ENCODE data around the gene KRTAP20-3. TPM values are rescaled to one million over a fixed set of nuclear protein-coding genes. Genes with fewer than 3 reads are reported as not detected.

Gene KRTAP20-3
- total and polyA plus RNA-seq, 10 donors, result not detected

- H3K4me1 ChIP-seq, result no peaks in the 10 kb centered on the region
- DNase-seq, result no peak
- no peak overlapping the region for H3K4me3 ChIP-seq
- TF ChIP-seq POLR2AphosphoS5 (IDR thresholded peaks at IDR 0.05), result no peak
- no peak for TF ChIP-seq CTCF (IDR thresholded peaks at IDR 0.05 in 8 of 11, conservative IDR thresholded peaks at IDR 0.05 in 3 of 11)
- TF ChIP-seq POLR2A (IDR thresholded peaks at IDR 0.05), result no peak
- H3K36me3 ChIP-seq, result no peaks in the 10 kb centered on the region
- H3K27me3 ChIP-seq (replicated peaks in 1 of 7), result no peaks in the 10 kb centered on the region
- peaks cover 0 to 3% (median 0%) of the 10 kb centered on the region in 8 donors for H3K9me3 ChIP-seq
- 32 to 64% (median 45%) methylated on average over 1 of the region's 1 CpG for WGBS, 5 donors
- intact Hi-C loops (cut with DNase I; ENCODE audit: low total_unique reads), result no loop called here
- H3K27ac ChIP-seq, result no peak overlapping the region
Measured at GRCh38 chr21:30680586-30680985, 37.9 kb downstream of the KRTAP20-3 start.

- no peak for TF ChIP-seq POLR2AphosphoS5 (IDR thresholded peaks at IDR 0.05)
- no peak for TF ChIP-seq POLR2A (IDR thresholded peaks at IDR 0.05)
- TF ChIP-seq CTCF (IDR thresholded peaks at IDR 0.05 in 8 of 11, conservative IDR thresholded peaks at IDR 0.05 in 3 of 11), result no peak
- no peaks in the 10 kb centered on the region for H3K27me3 ChIP-seq (replicated peaks in 1 of 7)
- intact Hi-C loops (cut with DNase I; ENCODE audit: low total_unique reads), result no loop called here
Measured at GRCh38 chr21:30684506-30684905, 41.8 kb downstream of the KRTAP20-3 start.

GRCh38 chr21:30689822-30690221 is 47.2 kb downstream of the KRTAP20-3 start:
- Histone ChIP-seq H3K4me1 (no peaks in the 10 kb centered on the region), H3K27me3 (replicated peaks in 1 of 7) (no peaks in the 10 kb centered on the region), H3K36me3 (no peaks in the 10 kb centered on the region), H3K4me3 (no peak overlapping the region), H3K9me3 (peaks cover 0 to 37% (median 7%) of the 10 kb centered on the region in 8 donors), H3K27ac (no peak overlapping the region)
- intact Hi-C loops (cut with DNase I; ENCODE audit: low total_unique reads), result no loop called here
- no peak for DNase-seq
- TF ChIP-seq POLR2AphosphoS5 (IDR thresholded peaks at IDR 0.05) (no peak), CTCF (IDR thresholded peaks at IDR 0.05 in 8 of 11, conservative IDR thresholded peaks at IDR 0.05 in 3 of 11) (no peak), POLR2A (IDR thresholded peaks at IDR 0.05) (no peak)
- 61 to 68% (median 62%) methylated on average over 7 of the region's 7 CpGs for WGBS, 5 donors

More at GRCh38 chr21:30684506-30684905, 41.8 kb downstream of the KRTAP20-3 start:
- no peak for DNase-seq
- no peaks in the 10 kb centered on the region for H3K4me1 ChIP-seq
- H3K4me3 ChIP-seq, result no peak overlapping the region
- no peak overlapping the region for H3K27ac ChIP-seq
- WGBS, 5 donors, result 75 to 87% (median 77%) methylated on average over 6 of the region's 6 CpGs
- H3K36me3 ChIP-seq, result no peaks in the 10 kb centered on the region
- H3K9me3 ChIP-seq, result peaks cover 0 to 10% (median 0%) of the 10 kb centered on the region in 8 donors

Small RNAs within 50 kb of the gene (small RNA-seq; reads per million reads assigned to genes)
- gene KRTAP20-1 (0 reads per million in 4 donors), gene KRTAP20-3 (0 reads per million in 4 donors), gene KRTAP20-4 (0 reads per million in 4 donors), gene KRTAP22-1 (0 reads per million in 4 donors)

Other genes with a start within 250 kb of the KRTAP20-3 start
- not detected for gene KRTAP13-1, start 246.8 kb upstream of the KRTAP20-3 start, total RNA-seq
- not detected for gene KRTAP13-1, start 246.8 kb upstream of the KRTAP20-3 start, polyA plus RNA-seq
- not detected for gene KRTAP13-3, start 216.9 kb upstream of the KRTAP20-3 start, total RNA-seq
- gene KRTAP13-3, start 216.9 kb upstream of the KRTAP20-3 start, polyA plus RNA-seq, result not detected
- gene KRTAP13-4, start 212.6 kb upstream of the KRTAP20-3 start, total RNA-seq, result not detected
- not detected for gene KRTAP13-4, start 212.6 kb upstream of the KRTAP20-3 start, polyA plus RNA-seq
- gene KRTAP15-1, start 202.6 kb upstream of the KRTAP20-3 start, total RNA-seq, result not detected
- not detected for gene KRTAP15-1, start 202.6 kb upstream of the KRTAP20-3 start, polyA plus RNA-seq
- not detected for gene KRTAP19-1, start 162.5 kb upstream of the KRTAP20-3 start, total RNA-seq
- not detected for gene KRTAP19-1, start 162.5 kb upstream of the KRTAP20-3 start, polyA plus RNA-seq
- not detected for gene KRTAP19-2, start 155.4 kb upstream of the KRTAP20-3 start, total RNA-seq
- not detected for gene KRTAP19-2, start 155.4 kb upstream of the KRTAP20-3 start, polyA plus RNA-seq
- gene KRTAP19-3, start 150.9 kb upstream of the KRTAP20-3 start, total RNA-seq, result not detected
- gene KRTAP19-3, start 150.9 kb upstream of the KRTAP20-3 start, polyA plus RNA-seq, result not detected
- gene KRTAP19-4, start 145.7 kb upstream of the KRTAP20-3 start, total RNA-seq, result not detected
- not detected for gene KRTAP19-4, start 145.7 kb upstream of the KRTAP20-3 start, polyA plus RNA-seq
- not detected for gene KRTAP19-5, start 140.7 kb upstream of the KRTAP20-3 start, total RNA-seq
- not detected for gene KRTAP19-5, start 140.7 kb upstream of the KRTAP20-3 start, polyA plus RNA-seq
- not detected for gene KRTAP19-6, start 101.0 kb upstream of the KRTAP20-3 start, total RNA-seq
- not detected for gene KRTAP19-6, start 101.0 kb upstream of the KRTAP20-3 start, polyA plus RNA-seq
- not detected for gene KRTAP19-7, start 81.5 kb upstream of the KRTAP20-3 start, total RNA-seq
- not detected for gene KRTAP19-7, start 81.5 kb upstream of the KRTAP20-3 start, polyA plus RNA-seq
- gene KRTAP22-2, start 52.5 kb upstream of the KRTAP20-3 start, total RNA-seq, result not detected
- gene KRTAP22-2, start 52.5 kb upstream of the KRTAP20-3 start, polyA plus RNA-seq, result not detected
- gene KRTAP6-3, start 50.4 kb upstream of the KRTAP20-3 start, total RNA-seq, result not detected
- not detected for gene KRTAP6-3, start 50.4 kb upstream of the KRTAP20-3 start, polyA plus RNA-seq
- not detected for gene KRTAP6-2, start 44.0 kb upstream of the KRTAP20-3 start, total RNA-seq
- not detected for gene KRTAP6-2, start 44.0 kb upstream of the KRTAP20-3 start, polyA plus RNA-seq
- not detected for gene KRTAP22-1, start 41.8 kb upstream of the KRTAP20-3 start, total RNA-seq
- not detected for gene KRTAP22-1, start 41.8 kb upstream of the KRTAP20-3 start, polyA plus RNA-seq
- gene KRTAP6-1, start 28.9 kb upstream of the KRTAP20-3 start, total RNA-seq, result not detected
- gene KRTAP6-1, start 28.9 kb upstream of the KRTAP20-3 start, polyA plus RNA-seq, result not detected
- gene KRTAP20-1, start 26.4 kb upstream of the KRTAP20-3 start, total RNA-seq, result not detected
- not detected for gene KRTAP20-1, start 26.4 kb upstream of the KRTAP20-3 start, polyA plus RNA-seq
- gene KRTAP20-4, start 22.2 kb upstream of the KRTAP20-3 start, total RNA-seq, result not detected
- not detected for gene KRTAP20-4, start 22.2 kb upstream of the KRTAP20-3 start, polyA plus RNA-seq
- not detected for gene KRTAP20-2, start 7.7 kb upstream of the KRTAP20-3 start, total RNA-seq
- not detected for gene KRTAP20-2, start 7.7 kb upstream of the KRTAP20-3 start, polyA plus RNA-seq
- not detected for gene KRTAP21-3, start 75.9 kb downstream of the KRTAP20-3 start, total RNA-seq
- gene KRTAP21-3, start 75.9 kb downstream of the KRTAP20-3 start, polyA plus RNA-seq, result not detected
- gene KRTAP21-2, start 104.4 kb downstream of the KRTAP20-3 start, total RNA-seq, result not detected
- gene KRTAP21-2, start 104.4 kb downstream of the KRTAP20-3 start, polyA plus RNA-seq, result not detected
- gene KRTAP21-1, start 112.6 kb downstream of the KRTAP20-3 start, total RNA-seq, result not detected
- not detected for gene KRTAP21-1, start 112.6 kb downstream of the KRTAP20-3 start, polyA plus RNA-seq
- gene KRTAP8-1, start 170.4 kb downstream of the KRTAP20-3 start, total RNA-seq, result not detected
- gene KRTAP8-1, start 170.4 kb downstream of the KRTAP20-3 start, polyA plus RNA-seq, result not detected
- gene KRTAP7-1, start 186.9 kb downstream of the KRTAP20-3 start, total RNA-seq, result not detected
- gene KRTAP7-1, start 186.9 kb downstream of the KRTAP20-3 start, polyA plus RNA-seq, result not detected
- gene KRTAP11-1, start 238.7 kb downstream of the KRTAP20-3 start, total RNA-seq, result not detected
- gene KRTAP11-1, start 238.7 kb downstream of the KRTAP20-3 start, polyA plus RNA-seq, result not detected

All from spleen (tissue), 11 donors.